Transverse colon (tissue), 3 donors: ENCODE measurements around the gene APOD.

Source experiments
- EP300 ChIP-seq: sonication (generic); formaldehyde crosslinking; IDR thresholded peaks from one replicate; pipeline ENCODE4 v1.6.1; 2017; ENCODE audit warnings: antibody characterized with exemption, low read depth
- POLR2A ChIP-seq: fragments of 450-650 bp; IDR thresholded peaks from one replicate; pipeline ENCODE4 v1.6.1; 2016; ENCODE audit warnings: antibody characterized with exemption, mild to moderate bottlenecking, moderate library complexity
- TF ChIP-seq, protein P1 (sequence below), 5 experiments: fragments of 200-600 bp in 3 of 5; fragments of 450-650 bp in 2 of 5; sonication (generic) in 3 of 5; IDR thresholded peaks; 1 replicate in 2 of 5; 2 replicates in 3 of 5; pipeline ENCODE4 v1.5.1; 2016 to 2017; ENCODE audit warnings: antibody characterized with exemption in 5 of 5, inconsistent platforms in 3 of 5, mild to moderate bottlenecking in 2 of 5, moderate library complexity in 1 of 5

DNA sequence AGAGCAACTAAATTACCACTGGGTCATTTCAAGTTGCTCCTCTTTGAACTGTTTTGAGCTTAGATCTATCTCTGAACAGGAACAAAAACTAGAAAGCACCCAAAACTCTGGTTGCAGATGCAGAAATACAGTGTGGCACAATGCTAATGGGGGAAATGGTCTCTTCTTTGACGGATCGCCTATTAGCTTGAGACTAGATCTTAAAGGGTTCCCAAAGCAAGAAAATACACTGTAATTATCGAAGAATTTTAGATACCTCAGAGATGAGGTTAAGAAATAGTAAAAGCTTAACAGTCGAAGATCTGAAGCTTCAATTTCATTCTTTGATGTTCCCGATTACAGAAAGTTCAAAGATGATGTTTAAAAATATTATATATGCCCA, 41.4 kb downstream of the APOD start:
- TF ChIP-seq, protein P1, sequence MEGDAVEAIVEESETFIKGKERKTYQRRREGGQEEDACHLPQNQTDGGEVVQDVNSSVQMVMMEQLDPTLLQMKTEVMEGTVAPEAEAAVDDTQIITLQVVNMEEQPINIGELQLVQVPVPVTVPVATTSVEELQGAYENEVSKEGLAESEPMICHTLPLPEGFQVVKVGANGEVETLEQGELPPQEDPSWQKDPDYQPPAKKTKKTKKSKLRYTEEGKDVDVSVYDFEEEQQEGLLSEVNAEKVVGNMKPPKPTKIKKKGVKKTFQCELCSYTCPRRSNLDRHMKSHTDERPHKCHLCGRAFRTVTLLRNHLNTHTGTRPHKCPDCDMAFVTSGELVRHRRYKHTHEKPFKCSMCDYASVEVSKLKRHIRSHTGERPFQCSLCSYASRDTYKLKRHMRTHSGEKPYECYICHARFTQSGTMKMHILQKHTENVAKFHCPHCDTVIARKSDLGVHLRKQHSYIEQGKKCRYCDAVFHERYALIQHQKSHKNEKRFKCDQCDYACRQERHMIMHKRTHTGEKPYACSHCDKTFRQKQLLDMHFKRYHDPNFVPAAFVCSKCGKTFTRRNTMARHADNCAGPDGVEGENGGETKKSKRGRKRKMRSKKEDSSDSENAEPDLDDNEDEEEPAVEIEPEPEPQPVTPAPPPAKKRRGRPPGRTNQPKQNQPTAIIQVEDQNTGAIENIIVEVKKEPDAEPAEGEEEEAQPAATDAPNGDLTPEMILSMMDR (IDR thresholded peaks at IDR 0.05), result no peak
- no peak for TF ChIP-seq POLR2A
- no peak for TF ChIP-seq EP300
